HL-60 (cell line): ENCODE data around the gene WWP2.

Experiments used
- DNase-seq, 2 experiments: peaks; one replicate each; pipeline ENCODE4 v3.0.0-alpha.2; 2010 to 2020; ENCODE audit warnings: low read depth in 1 of 2, low spot score in 1 of 2
- H3K27ac ChIP-seq: fragments of 250-450 bp; sonication (Bioruptor Pico); replicated peaks from 2 replicates; pipeline ENCODE4 v1.5.1; 2020; ENCODE audit warnings: mild to moderate bottlenecking, moderate library complexity
- H3K27me3 ChIP-seq: fragments of 250-450 bp; sonication (Bioruptor Pico); 2 replicates; pipeline ENCODE4 v1.5.1; 2021; ENCODE audit warnings: mild to moderate bottlenecking, moderate library complexity; ENCODE audit not compliant: insufficient read depth, poor library complexity, severe bottlenecking
- H3K4me3 ChIP-seq: replicated peaks from 2 replicates; pipeline ENCODE4 v1.5.1; 2011; ENCODE audit warnings: mild to moderate bottlenecking, control low read depth, low read length; ENCODE audit not compliant: insufficient read depth
- CTCF ChIP-seq: IDR thresholded peaks from one replicate; pipeline ENCODE4 v1.5.1; 2011; ENCODE audit warnings: low read length, control low read depth, inconsistent platforms; ENCODE audit not compliant: insufficient read depth
- GABPA ChIP-seq: IDR thresholded peaks from 2 replicates; pipeline ENCODE4 v1.6.1; 2012; ENCODE audit warnings: low read depth
- POLR2AphosphoS5 ChIP-seq: IDR thresholded peaks from 2 replicates; pipeline ENCODE4 v1.6.1; 2012; ENCODE audit warnings: low read depth
- REST ChIP-seq: IDR thresholded peaks from 2 replicates; pipeline ENCODE4 v1.6.1; 2012; ENCODE audit warnings: low read depth; ENCODE audit not compliant: insufficient replicate concordance
- SPI1 ChIP-seq: IDR thresholded peaks from 2 replicates; pipeline ENCODE4 v1.6.1; 2012; ENCODE audit warnings: low read depth, mild to moderate bottlenecking, borderline replicate concordance

WWP2 gene

GRCh38 chr16:69940676-69941075 lies 178.5 kb downstream of the WWP2 start:
- no peak overlapping the region for H3K4me3 ChIP-seq
- TF ChIP-seq REST (no peak), CTCF (no peak), GABPA (no peak), POLR2AphosphoS5 (no peak), SPI1 (no peak)
- DNase-seq: no peak
- no peak overlapping the region for H3K27ac ChIP-seq
- H3K27me3 ChIP-seq: no peaks in the 10 kb centered on the region

GRCh38 chr16:69941251-69942098 lies 179.3 kb downstream of the WWP2 start:
- TF ChIP-seq CTCF (no peak), POLR2AphosphoS5 (no peak), SPI1 (no peak), REST (no peak), GABPA (no peak)
- H3K27ac ChIP-seq: no peak overlapping the region

GRCh38 chr16:69942099-69942491 lies 180.0 kb downstream of the WWP2 start:
- no peak for DNase-seq
- no peak overlapping the region for H3K27ac ChIP-seq
- no peak overlapping the region for H3K4me3 ChIP-seq
- no peaks in the 10 kb centered on the region for H3K27me3 ChIP-seq
- TF ChIP-seq REST (no peak), GABPA (no peak), POLR2AphosphoS5 (no peak), SPI1 (no peak), CTCF (no peak)

More at GRCh38 chr16:69941251-69942098, 179.3 kb downstream of the WWP2 start:
- Histone ChIP-seq H3K27me3 (no peaks in the 10 kb centered on the region), H3K4me3 (no peak overlapping the region)
- no peak for DNase-seq
